Ishikawa (cell line): ENCODE data around the gene RGS14.

Experiments
- CEBPB ChIP-seq: IDR thresholded peaks from 2 replicates; pipeline ENCODE4 v1.6.1; 2012
- CREB1 ChIP-seq: IDR thresholded peaks from 2 replicates; pipeline ENCODE4 v1.6.1; 2012; ENCODE audit warnings: low read depth
- EP300 ChIP-seq: IDR thresholded peaks from 2 replicates; pipeline ENCODE4 v1.6.1; 2012; ENCODE audit warnings: borderline replicate concordance
- FOXM1 ChIP-seq: IDR thresholded peaks from 2 replicates; pipeline ENCODE4 v1.6.1; 2012; ENCODE audit warnings: low read depth, borderline replicate concordance
- MAX ChIP-seq: IDR thresholded peaks from 2 replicates; pipeline ENCODE4 v1.6.1; 2012
- RAD21 ChIP-seq: IDR thresholded peaks from 2 replicates; pipeline ENCODE4 v1.6.1; 2012; ENCODE audit warnings: low read depth
- TCF12 ChIP-seq: IDR thresholded peaks from 2 replicates; pipeline ENCODE4 v1.6.1; 2012; ENCODE audit warnings: low read depth
- TEAD4 ChIP-seq: IDR thresholded peaks from 2 replicates; pipeline ENCODE4 v1.6.1; 2012
- USF1 ChIP-seq: IDR thresholded peaks from 2 replicates; pipeline ENCODE4 v1.6.1; 2012
- ZBTB7A ChIP-seq: IDR thresholded peaks from 2 replicates; pipeline ENCODE4 v1.6.1; 2012; ENCODE audit warnings: low read depth

GRCh38 chr5:177332031-177332895 lies 25.5 kb upstream of the RGS14 start:
- no peak for TF ChIP-seq CREB1
- no peak for TF ChIP-seq USF1
- no peak for TF ChIP-seq TCF12
- TF ChIP-seq CEBPB: no peak
- TF ChIP-seq EP300: no peak
- no peak for TF ChIP-seq RAD21
- TF ChIP-seq FOXM1: no peak
- no peak for TF ChIP-seq TEAD4
- no peak for TF ChIP-seq ZBTB7A
- TF ChIP-seq MAX: no peak
